H1 (cell line): Measurements from ENCODE around the gene LAG3.
A peak's percentile ranks its signal among the peaks of the same experiment; 100 is the strongest.

Source experiments
- BCL11A ChIP-seq, 2 experiments: IDR thresholded peaks; one replicate each; pipeline ENCODE4 v1.6.1; 2011; ENCODE audit warnings: low read depth in 2 of 2, low read length in 2 of 2, mild to moderate bottlenecking in 2 of 2
- CEBPB ChIP-seq: IDR thresholded peaks from 2 replicates; pipeline ENCODE4 v1.6.1; 2012; ENCODE audit warnings: low read depth, low read length
- EZH2 ChIP-seq: fragments of 200-600 bp; sonication (generic); IDR thresholded peaks from 2 replicates; pipeline ENCODE4 v1.7.1; 2012; ENCODE audit warnings: low read depth, mild to moderate bottlenecking, moderate library complexity, low read length, inconsistent platforms; ENCODE audit not compliant: severe bottlenecking
- MAFK ChIP-seq: IDR thresholded peaks from 2 replicates; pipeline ENCODE4 v1.6.1; 2012; ENCODE audit warnings: low read depth, mild to moderate bottlenecking, improper control_type of control experiment, low read length
- RAD21 ChIP-seq, 2 experiments: IDR thresholded peaks in 1 of 2; conservative IDR thresholded peaks in 1 of 2; 2 replicates each; pipeline ENCODE4 v1.6.1; 2011; ENCODE audit warnings: low read depth in 2 of 2, low read length in 2 of 2, improper control_type of control experiment in 1 of 2, inconsistent platforms in 1 of 2, mild to moderate bottlenecking in 1 of 2, moderate library complexity in 1 of 2
- RBBP5 ChIP-seq: IDR thresholded peaks from 2 replicates; pipeline ENCODE4 v1.7.1; 2012; ENCODE audit warnings: low read depth, mild to moderate bottlenecking, inconsistent platforms, low read length, moderate library complexity, borderline replicate concordance
- SP2 ChIP-seq: IDR thresholded peaks from 2 replicates; pipeline ENCODE4 v1.6.1; 2012; ENCODE audit warnings: mild to moderate bottlenecking, low read length, inconsistent platforms
- TAF1 ChIP-seq: IDR thresholded peaks from 2 replicates; pipeline ENCODE4 v1.6.1; 2011; ENCODE audit warnings: mild to moderate bottlenecking, low read depth, low read length
- TF ChIP-seq, protein P1 (sequence below): IDR thresholded peaks from 2 replicates; pipeline ENCODE4 v1.6.1; 2012; ENCODE audit warnings: low read length, inconsistent platforms
- TF ChIP-seq, protein P2 (sequence below), 3 experiments: IDR thresholded peaks; 1 replicate in 2 of 3; 2 replicates in 1 of 3; pipeline versions ENCODE4 v1.5.1 to v1.6.1; 2011; ENCODE audit warnings: low read length in 3 of 3, mild to moderate bottlenecking in 3 of 3, inconsistent platforms in 2 of 3, low read depth in 1 of 3, moderate library complexity in 1 of 3; ENCODE audit not compliant: insufficient read depth in 1 of 3; ENCODE audit errors: control extremely low read depth in 1 of 3
- TF ChIP-seq, protein P3 (sequence below): IDR thresholded peaks from 2 replicates; pipeline ENCODE4 v1.6.1; 2011; ENCODE audit warnings: low read length, improper control_type of control experiment

DNA sequence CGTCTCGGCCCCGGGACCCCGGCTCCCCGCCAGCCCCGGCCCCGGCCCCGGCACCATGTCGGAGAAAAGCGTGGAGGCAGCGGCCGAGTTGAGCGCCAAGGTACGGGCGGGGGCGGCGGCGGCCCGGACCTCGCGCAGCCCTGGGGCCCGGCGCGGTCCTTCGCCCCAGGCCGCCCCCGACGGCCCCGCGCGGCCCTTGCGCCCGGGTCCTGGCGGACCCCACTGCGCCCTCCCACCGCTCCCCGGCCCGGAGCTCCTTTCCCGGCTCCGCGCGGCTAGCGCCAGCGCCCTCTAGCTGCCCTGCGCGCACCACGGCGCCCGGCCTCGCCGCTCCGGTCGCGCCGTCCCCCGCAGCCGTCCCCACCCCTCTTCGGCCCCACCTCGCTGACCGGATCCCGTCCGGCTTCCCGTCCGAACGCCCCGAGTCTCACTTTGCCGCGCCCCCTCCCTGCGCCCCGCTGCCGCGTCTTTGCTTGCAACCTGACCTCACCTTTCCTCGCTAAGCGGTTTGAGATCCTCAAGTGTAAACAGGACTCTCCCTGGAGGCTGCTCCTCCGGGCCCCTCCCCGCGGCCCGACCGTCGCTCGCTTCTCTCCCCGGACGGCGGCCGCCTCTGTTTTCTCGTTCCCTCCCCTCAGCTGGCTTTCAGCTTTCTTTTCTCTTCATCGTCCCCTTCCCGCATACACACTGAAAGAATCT, 5.5 kb upstream of the LAG3 start:
- TF ChIP-seq BCL11A (IDR thresholded peaks at IDR 0.05; ENCODE audit: low read depth in 2 of 2, low read length in 2 of 2) (no peak), TAF1 (peak; percentile 47), SP2 (no peak), MAFK (no peak), EZH2 (no peak), RAD21 (IDR thresholded peaks at IDR 0.05 in 1 of 2, conservative IDR thresholded peaks at IDR 0.05 in 1 of 2; ENCODE audit: low read depth in 2 of 2, low read length in 2 of 2) (peak in 1 of 2 experiments; percentile 52; a peak in 2 of 4 replicates), RBBP5 (peak; percentile 47; the same call in 1 of the 2 replicates), CEBPB (no peak)
- TF ChIP-seq, protein P1, sequence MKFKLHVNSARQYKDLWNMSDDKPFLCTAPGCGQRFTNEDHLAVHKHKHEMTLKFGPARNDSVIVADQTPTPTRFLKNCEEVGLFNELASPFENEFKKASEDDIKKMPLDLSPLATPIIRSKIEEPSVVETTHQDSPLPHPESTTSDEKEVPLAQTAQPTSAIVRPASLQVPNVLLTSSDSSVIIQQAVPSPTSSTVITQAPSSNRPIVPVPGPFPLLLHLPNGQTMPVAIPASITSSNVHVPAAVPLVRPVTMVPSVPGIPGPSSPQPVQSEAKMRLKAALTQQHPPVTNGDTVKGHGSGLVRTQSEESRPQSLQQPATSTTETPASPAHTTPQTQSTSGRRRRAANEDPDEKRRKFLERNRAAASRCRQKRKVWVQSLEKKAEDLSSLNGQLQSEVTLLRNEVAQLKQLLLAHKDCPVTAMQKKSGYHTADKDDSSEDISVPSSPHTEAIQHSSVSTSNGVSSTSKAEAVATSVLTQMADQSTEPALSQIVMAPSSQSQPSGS = no peak
- TF ChIP-seq, protein P2, sequence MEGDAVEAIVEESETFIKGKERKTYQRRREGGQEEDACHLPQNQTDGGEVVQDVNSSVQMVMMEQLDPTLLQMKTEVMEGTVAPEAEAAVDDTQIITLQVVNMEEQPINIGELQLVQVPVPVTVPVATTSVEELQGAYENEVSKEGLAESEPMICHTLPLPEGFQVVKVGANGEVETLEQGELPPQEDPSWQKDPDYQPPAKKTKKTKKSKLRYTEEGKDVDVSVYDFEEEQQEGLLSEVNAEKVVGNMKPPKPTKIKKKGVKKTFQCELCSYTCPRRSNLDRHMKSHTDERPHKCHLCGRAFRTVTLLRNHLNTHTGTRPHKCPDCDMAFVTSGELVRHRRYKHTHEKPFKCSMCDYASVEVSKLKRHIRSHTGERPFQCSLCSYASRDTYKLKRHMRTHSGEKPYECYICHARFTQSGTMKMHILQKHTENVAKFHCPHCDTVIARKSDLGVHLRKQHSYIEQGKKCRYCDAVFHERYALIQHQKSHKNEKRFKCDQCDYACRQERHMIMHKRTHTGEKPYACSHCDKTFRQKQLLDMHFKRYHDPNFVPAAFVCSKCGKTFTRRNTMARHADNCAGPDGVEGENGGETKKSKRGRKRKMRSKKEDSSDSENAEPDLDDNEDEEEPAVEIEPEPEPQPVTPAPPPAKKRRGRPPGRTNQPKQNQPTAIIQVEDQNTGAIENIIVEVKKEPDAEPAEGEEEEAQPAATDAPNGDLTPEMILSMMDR (IDR thresholded peaks at IDR 0.05; ENCODE audit: control extremely low read depth in 1 of 3, insufficient read depth in 1 of 3, low read depth in 1 of 3, low read length in 3 of 3) = peak in 2 of 3 experiments; percentile 59 to 74; a peak in 3 of 4 replicates
- TF ChIP-seq, protein P3, sequence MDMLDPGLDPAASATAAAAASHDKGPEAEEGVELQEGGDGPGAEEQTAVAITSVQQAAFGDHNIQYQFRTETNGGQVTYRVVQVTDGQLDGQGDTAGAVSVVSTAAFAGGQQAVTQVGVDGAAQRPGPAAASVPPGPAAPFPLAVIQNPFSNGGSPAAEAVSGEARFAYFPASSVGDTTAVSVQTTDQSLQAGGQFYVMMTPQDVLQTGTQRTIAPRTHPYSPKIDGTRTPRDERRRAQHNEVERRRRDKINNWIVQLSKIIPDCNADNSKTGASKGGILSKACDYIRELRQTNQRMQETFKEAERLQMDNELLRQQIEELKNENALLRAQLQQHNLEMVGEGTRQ = no peak
